RWPE1 (cell line): ENCODE measurements around the gene CDC42EP5.

ENCODE experiments used
- CTCF ChIA-PET: fragments of 350-600 bp; sonication (Branson Sonifier 250); formaldehyde crosslinking; extraction: SDS; loops from one replicate; lab custom pipeline; 2021; lab: Yijun Ruan, JAX
- POLR2A ChIA-PET: fragments of 400-600 bp; formaldehyde crosslinking; extraction: SDS; loops from one replicate; lab custom pipeline; 2020; ENCODE audit warnings: antibody characterized with exemption; ENCODE audit not compliant: low non-redundant PET; lab: Yijun Ruan, JAX
- DNase-seq: peaks from one replicate; pipeline ENCODE4 v3.0.0; 2012; ENCODE audit warnings: low spot score
- H3K27ac ChIP-seq: fragments of 450-650 bp; 2 replicates; pipeline ENCODE4 v1.5.1; 2017
- CTCF ChIP-seq: fragments of 450-650 bp; conservative IDR thresholded peaks from 2 replicates; pipeline ENCODE4 v1.5.1; 2017; ENCODE audit warnings: low read depth, mild to moderate bottlenecking

Gene CDC42EP5

GRCh38 chr19:54481326-54481930, 8.3 kb upstream of the CDC42EP5 start:
- ChIA-PET CTCF (interaction anchor here (0.7 to 1.7 kb wide), 7 partner anchors 8 to 610 kb away, joined by 3 to 5 read pairs (median 3); partner anchors contain the start of gene CDC42EP5), POLR2A (no interaction called here)
- DNase-seq: peak; percentile 42
- TF ChIP-seq CTCF: peak; percentile 80
- H3K27ac ChIP-seq: no peak overlapping the region

DNA sequence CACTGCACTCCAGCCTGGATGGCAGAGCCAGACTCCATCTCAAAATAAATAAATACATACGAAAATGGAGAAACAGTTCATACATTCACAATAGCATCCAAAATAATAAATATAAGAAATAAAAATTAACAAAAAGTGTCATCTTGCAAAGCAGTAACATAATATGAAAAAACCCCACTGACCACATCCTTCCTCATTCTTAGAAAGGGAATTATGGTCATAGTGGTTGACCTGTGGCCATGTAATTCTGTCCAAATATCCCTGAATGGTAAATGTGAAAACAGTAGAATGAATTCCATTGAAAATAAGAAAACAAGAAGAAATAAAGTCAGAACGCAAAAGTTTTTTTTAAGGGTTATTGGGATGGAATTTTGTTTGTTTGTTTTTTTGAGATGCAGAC, 7.0 kb upstream of the CDC42EP5 start:
- TF ChIP-seq CTCF: no peak
- H3K27ac ChIP-seq: no peak overlapping the region
- ChIA-PET CTCF (interaction anchor here (1.0 kb wide), 1 partner anchor 194 kb away, joined by 7 read pairs; no protein-coding TSS in a partner anchor), POLR2A (no interaction called here)
- no peak for DNase-seq

DNA sequence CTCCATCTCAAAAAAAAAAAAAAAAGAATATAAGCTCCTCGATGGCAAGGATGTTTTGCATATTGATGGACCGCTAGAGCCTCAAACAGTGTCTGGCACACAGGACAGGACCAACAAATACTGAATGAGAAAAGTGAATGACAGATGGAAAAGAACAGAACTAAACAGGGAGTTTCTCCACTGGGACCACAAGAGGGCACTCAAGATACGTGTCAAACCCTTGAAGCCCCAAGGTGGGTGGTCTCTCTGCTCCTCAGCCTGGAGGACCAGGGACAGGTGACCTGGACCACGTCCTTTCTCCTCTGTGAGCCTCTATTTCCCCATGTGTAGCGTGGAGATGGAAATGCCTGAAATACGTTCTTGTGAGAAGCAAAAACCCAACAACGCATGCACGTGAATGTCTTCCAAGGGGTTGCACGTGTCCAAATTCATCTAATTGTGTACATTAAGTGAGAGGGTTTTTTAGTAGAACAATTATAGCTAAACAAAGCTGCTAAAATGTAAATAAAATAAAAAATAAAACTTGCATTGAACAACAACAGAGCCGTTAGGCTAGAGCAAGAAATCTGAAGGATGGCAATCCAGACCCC, 5.7 kb upstream of the CDC42EP5 start:
- DNase-seq: no peak
- ChIA-PET CTCF (interaction anchor here (0.6 to 1.0 kb wide), 4 partner anchors 34 to 648 kb away, joined by 3 to 7 read pairs (median 4); no protein-coding TSS in a partner anchor), POLR2A (no interaction called here)
- TF ChIP-seq CTCF: peak; percentile 79
- no peak overlapping the region for H3K27ac ChIP-seq

DNA sequence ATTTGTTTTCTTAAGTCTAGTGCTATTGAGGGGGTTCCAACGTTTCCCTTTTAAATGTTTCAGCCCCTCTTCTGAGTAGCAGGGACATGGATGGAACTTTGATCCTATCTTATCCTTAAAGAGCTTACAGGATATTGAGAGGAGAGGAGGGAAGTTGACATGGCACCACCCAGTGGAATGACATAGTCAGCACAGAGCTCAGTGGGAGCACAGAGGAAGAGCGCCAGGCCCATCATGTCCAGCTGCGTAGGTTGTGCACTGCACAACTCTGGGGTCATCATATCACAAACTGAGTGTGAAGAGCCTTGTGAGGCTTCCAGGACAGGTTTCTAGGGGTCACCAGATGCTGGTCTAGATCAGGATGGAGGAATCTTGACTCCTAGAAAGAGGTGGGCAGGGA, 4.6 kb upstream of the CDC42EP5 start:
- POLR2A ChIA-PET: no interaction called here
- DNase-seq: no peak
- CTCF ChIA-PET: interaction anchor here (0.7 kb wide), 1 partner anchor 15 kb away, joined by 3 read pairs; no protein-coding TSS in a partner anchor

GRCh38 chr19:54475706-54476105, 2.6 kb upstream of the CDC42EP5 start:
- ChIA-PET CTCF (no interaction called here), POLR2A (no interaction called here)
- DNase-seq: no peak
- no peak overlapping the region for H3K27ac ChIP-seq
- TF ChIP-seq CTCF: no peak

More for the DNA sequence above, 4.6 kb upstream of the CDC42EP5 start:
- TF ChIP-seq CTCF: no peak
- no peak overlapping the region for H3K27ac ChIP-seq

GRCh38 chr19:54473892-54474372, 836 bp upstream of the CDC42EP5 start:
- CTCF ChIA-PET: interaction anchor here (0.5 to 1.5 kb wide), 4 partner anchors 8 to 949 kb away, joined by 4 to 5 read pairs (median 5); no protein-coding TSS in a partner anchor
- no peak for DNase-seq
- H3K27ac ChIP-seq: peak overlapping the region; percentile 83
- POLR2A ChIA-PET: interaction anchor here (1.4 kb wide), 1 partner anchor 10 kb away, joined by 4 read pairs; the partner anchor contains the start of gene LENG9
- no peak for TF ChIP-seq CTCF
